Gastrocnemius medialis (tissue), 4 donors: ENCODE measurements around the gene KRTAP10-4. TPM values are rescaled to one million over a fixed set of nuclear protein-coding genes. Genes with fewer than 3 reads are reported as not detected.
"Not testable (repeated sequence)": the region's sequence is repeated elsewhere in the genome, so short reads cannot be mapped to it uniquely, and the experiment has no call there.

ENCODE experiments used
- ATAC-seq, 2 donors: fragments of 150-250 bp; one replicate each; pipeline ENCODE4 v1.9.1; 2016
- DNase-seq, 2 donors: peaks; one replicate each; pipeline ENCODE4 v3.0.0-alpha.2; 2019
- H3K27ac ChIP-seq, 4 donors: fragments of 200-600 bp; sonication (generic); 1 replicate in 1 of 4; 2 replicates in 3 of 4; pipeline ENCODE4 v1.5.1; 2016 to 2018; ENCODE audit warnings: mild to moderate bottlenecking in 2 of 4, moderate library complexity in 1 of 4
- H3K27me3 ChIP-seq, 3 donors: fragments of 200-600 bp; sonication (generic) in 2 of 3; 1 replicate in 1 of 3; 2 replicates in 2 of 3; pipeline versions ENCODE4 v1.5.1 to v1.6.0; 2016 to 2019; ENCODE audit warnings: mild to moderate bottlenecking in 1 of 3, moderate library complexity in 1 of 3
- H3K36me3 ChIP-seq, 2 donors: fragments of 200-600 bp; sonication (generic) in 1 of 2; one replicate each; pipeline ENCODE4 v1.5.1; 2017 to 2018
- H3K4me1 ChIP-seq, 2 donors: fragments of 200-600 bp; sonication (generic) in 1 of 2; one replicate each; pipeline ENCODE4 v1.5.1; 2016 to 2017; ENCODE audit warnings: mild to moderate bottlenecking in 2 of 2
- H3K4me3 ChIP-seq, 4 donors: fragments of 200-600 bp; sonication (generic) in 3 of 4; 1 replicate in 1 of 4; 2 replicates in 3 of 4; pipeline ENCODE4 v1.5.1; 2016 to 2019; ENCODE audit warnings: mild to moderate bottlenecking in 2 of 4
- H3K9me3 ChIP-seq, 3 donors: fragments of 200-600 bp; sonication (generic) in 2 of 3; 1 replicate in 1 of 3; 2 replicates in 2 of 3; pipeline ENCODE4 v1.5.1; 2016 to 2019
- CTCF ChIP-seq, 5 experiments: fragments of 450-650 bp in 3 of 5; fragments of 200-600 bp in 2 of 5; sonication (generic) in 2 of 5; IDR thresholded peaks in 4 of 5; conservative IDR thresholded peaks in 1 of 5; 1 replicate in 4 of 5; 2 replicates in 1 of 5; pipeline ENCODE4 v1.5.1; 2016 to 2019; ENCODE audit warnings: antibody characterized with exemption in 5 of 5, mild to moderate bottlenecking in 3 of 5, moderate library complexity in 3 of 5
- POLR2A ChIP-seq, 2 donors: fragments of 450-650 bp; IDR thresholded peaks; one replicate each; pipeline ENCODE4 v1.6.1; 2017; ENCODE audit warnings: antibody characterized with exemption in 2 of 2, mild to moderate bottlenecking in 2 of 2, moderate library complexity in 2 of 2
- in situ Hi-C, 4 donors: fragments of 200-750 bp; cut with MboI; loops; one replicate each; pipeline versions ENCODE4 v1.15.0 to v1.8.0; 2017; ENCODE audit warnings: low sequenced_read_pairs in 4 of 4
- intact Hi-C: fragments of 100-400 bp; cut with DNase I; formaldehyde crosslinking; loops from one replicate; pipeline ENCODE4 v1.15.1; 2023; ENCODE audit warnings: low total_unique reads
- total RNA-seq, 4 donors: library from RNA; depleted of rRNA; stranded (reverse); fragments of >200 nt; gene quantifications; one replicate each; pipeline versions ENCODE4 v1.1.0 to v1.2.3, GENCODE V29; 2016

Gene KRTAP10-4
- total RNA-seq, 4 donors from 2014 or later: not detected

- TF ChIP-seq POLR2A (IDR thresholded peaks at IDR 0.05) (no peak), CTCF (IDR thresholded peaks at IDR 0.05 in 4 of 5, conservative IDR thresholded peaks at IDR 0.05 in 1 of 5) (no peak)
- ATAC-seq (no peak), DNase-seq (no peak)
- Histone ChIP-seq H3K27ac (no peak overlapping the region), H3K36me3 (no peaks in the 10 kb centered on the region), H3K27me3 (peaks cover 6 to 24% (median 7%) of the 10 kb centered on the region in 3 donors), H3K9me3 (no peaks in the 10 kb centered on the region), H3K4me1 (no peaks in the 10 kb centered on the region), H3K4me3 (no peak overlapping the region)
- in situ Hi-C loops (no loop called here), intact Hi-C loops (no loop called here)
These were observed 33.0 kb downstream of the KRTAP10-4 start for GRCh38 chr21:44606495-44606894.

- intact Hi-C loops: no loop called here
- Histone ChIP-seq H3K27me3 (peaks cover 0 to 10% (median 3%) of the 10 kb centered on the region in 3 donors), H3K27ac (no peak overlapping the region), H3K4me3 (no peak overlapping the region), H3K4me1 (no peaks in the 10 kb centered on the region), H3K36me3 (no peaks in the 10 kb centered on the region), H3K9me3 (no peaks in the 10 kb centered on the region)
- in situ Hi-C loops: no loop called here
- TF ChIP-seq POLR2A (IDR thresholded peaks at IDR 0.05): no peak
- no peak for TF ChIP-seq CTCF (IDR thresholded peaks at IDR 0.05 in 4 of 5, conservative IDR thresholded peaks at IDR 0.05 in 1 of 5)
- no peak for DNase-seq
- no peak for ATAC-seq
These were observed 35.7 kb downstream of the KRTAP10-4 start for GRCh38 chr21:44609193-44609592.

GRCh38 chr21:44610157-44610843 is 36.8 kb downstream of the KRTAP10-4 start:
- H3K27ac ChIP-seq, intact Hi-C loops, H3K4me1 ChIP-seq, H3K4me3 ChIP-seq, DNase-seq, H3K9me3 ChIP-seq, in situ Hi-C loops, H3K36me3 ChIP-seq, ATAC-seq: not testable (repeated sequence)
- H3K27me3 ChIP-seq: peaks cover 3 to 11% (median 5%) of the 10 kb centered on the region in 3 donors

- Histone ChIP-seq H3K27ac (no peak overlapping the region), H3K9me3 (no peaks in the 10 kb centered on the region), H3K27me3 (peaks cover 5 to 11% (median 5%) of the 10 kb centered on the region in 3 donors), H3K4me3 (no peak overlapping the region), H3K4me1 (no peaks in the 10 kb centered on the region), H3K36me3 (no peaks in the 10 kb centered on the region)
- intact Hi-C loops (no loop called here), in situ Hi-C loops (no loop called here)
- TF ChIP-seq POLR2A (IDR thresholded peaks at IDR 0.05) (no peak), CTCF (IDR thresholded peaks at IDR 0.05 in 4 of 5, conservative IDR thresholded peaks at IDR 0.05 in 1 of 5) (no peak)
- no peak for ATAC-seq
- no peak for DNase-seq
These were observed 38.0 kb downstream of the KRTAP10-4 start for GRCh38 chr21:44611551-44611950.

GRCh38 chr21:44612029-44612486 is 38.5 kb downstream of the KRTAP10-4 start, which contains the start of gene KRTAP10-8:
TSS of gene KRTAP10-8 (plus strand) at chr21:44612079. CDS start at chr21:44612101, 22 bp downstream.
- Histone ChIP-seq H3K36me3 (no peaks in the 10 kb centered on the region), H3K27ac (no peak within 1 kb of the TSS), H3K4me1 (no peaks in the 10 kb centered on the region), H3K9me3 (no peaks in the 10 kb centered on the region), H3K27me3 (peaks cover 5 to 11% (median 5%) of the 10 kb centered on the region in 3 donors), H3K4me3 (no peak within 1 kb of the TSS)
- in situ Hi-C loops: no loop called here
- TF ChIP-seq POLR2A (IDR thresholded peaks at IDR 0.05) (no peak), CTCF (IDR thresholded peaks at IDR 0.05 in 4 of 5, conservative IDR thresholded peaks at IDR 0.05 in 1 of 5) (no peak)
- intact Hi-C loops: no loop called here
- ATAC-seq (no peak), DNase-seq (no peak)
